ENCODE measurements around the gene KEAP1. TPM values are rescaled to one million over a fixed set of nuclear protein-coding genes. Genes with fewer than 3 reads are reported as not detected.

Gene KEAP1
- total RNA-seq, 1 experiment from 2014 or later, result 75.2 TPM

- no peak for DNase-seq (ENCODE audit: low read depth, low spot score)
- Histone ChIP-seq H3K4me2 (ENCODE audit: low read length) (no peak overlapping the region), H3K4me3 (replicated peaks in 1 of 2; ENCODE audit: low read depth in 1 of 2, low read length in 2 of 2) (no peak overlapping the region), H3K36me3 (ENCODE audit: control insufficient read depth in 1 of 2, insufficient read depth in 2 of 2, low read length in 2 of 2) (peaks cover 0 to 12% of the 10 kb centered on the region in 2 experiments; a peak in 2 of 4 replicates), H3K9me3 (ENCODE audit: control insufficient read depth in 1 of 2, insufficient read depth in 1 of 2, low read depth in 1 of 2, low read length in 2 of 2) (no peaks in the 10 kb centered on the region), H4K20me1 (ENCODE audit: insufficient read depth) (peaks cover 3% of the 10 kb centered on the region; the same call in 1 of the 2 replicates), H3K9ac (ENCODE audit: low read length) (no peak overlapping the region), H2AFZ (ENCODE audit: low read depth, low read length, poor library complexity, severe bottlenecking) (no peak overlapping the region), H3K4me1 (ENCODE audit: control insufficient read depth in 1 of 2, insufficient read depth in 2 of 2, low read length in 2 of 2) (peaks cover 0 to 15% of the 10 kb centered on the region in 2 experiments; a peak in 2 of 4 replicates), H3K27ac (ENCODE audit: low read depth, low read length) (no peak overlapping the region), H3K27me3 (ENCODE audit: insufficient read depth, low read length) (no peaks in the 10 kb centered on the region), H3K79me2 (ENCODE audit: insufficient read depth, low read length) (peaks cover 4% of the 10 kb centered on the region; the same call in 1 of the 2 replicates), H3K9me2 (ENCODE audit: insufficient read depth) (no peaks in the 10 kb centered on the region)
- CTCF ChIA-PET, result no interaction called here
- TF ChIP-seq ELF1 (IDR thresholded peaks at IDR 0.05; ENCODE audit: borderline replicate concordance, low read depth) (no peak), ZFX (IDR thresholded peaks at IDR 0.05) (no peak), FOSL1 (IDR thresholded peaks at IDR 0.05; ENCODE audit: low read depth) (no peak), EGR1 (IDR thresholded peaks at IDR 0.05; ENCODE audit: low read depth) (no peak), SIN3A (IDR thresholded peaks at IDR 0.05; ENCODE audit: low read depth) (no peak), RAD21 (IDR thresholded peaks at IDR 0.05; ENCODE audit: low read depth) (no peak), EZH2phosphoT487 (IDR thresholded peaks at IDR 0.05; ENCODE audit: borderline replicate concordance) (no peak), TCF7L2 (IDR thresholded peaks at IDR 0.05; ENCODE audit: borderline replicate concordance, extremely low read depth, insufficient read depth, insufficient read length) (no peak), ZBTB33 (IDR thresholded peaks at IDR 0.05; ENCODE audit: extremely low read depth, insufficient replicate concordance, low read length) (no peak), SRF (IDR thresholded peaks at IDR 0.05; ENCODE audit: low read depth) (no peak)
- TF ChIP-seq, protein P1, sequence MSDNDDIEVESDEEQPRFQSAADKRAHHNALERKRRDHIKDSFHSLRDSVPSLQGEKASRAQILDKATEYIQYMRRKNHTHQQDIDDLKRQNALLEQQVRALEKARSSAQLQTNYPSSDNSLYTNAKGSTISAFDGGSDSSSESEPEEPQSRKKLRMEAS (IDR thresholded peaks at IDR 0.05), result no peak
- TF ChIP-seq, protein P2, sequence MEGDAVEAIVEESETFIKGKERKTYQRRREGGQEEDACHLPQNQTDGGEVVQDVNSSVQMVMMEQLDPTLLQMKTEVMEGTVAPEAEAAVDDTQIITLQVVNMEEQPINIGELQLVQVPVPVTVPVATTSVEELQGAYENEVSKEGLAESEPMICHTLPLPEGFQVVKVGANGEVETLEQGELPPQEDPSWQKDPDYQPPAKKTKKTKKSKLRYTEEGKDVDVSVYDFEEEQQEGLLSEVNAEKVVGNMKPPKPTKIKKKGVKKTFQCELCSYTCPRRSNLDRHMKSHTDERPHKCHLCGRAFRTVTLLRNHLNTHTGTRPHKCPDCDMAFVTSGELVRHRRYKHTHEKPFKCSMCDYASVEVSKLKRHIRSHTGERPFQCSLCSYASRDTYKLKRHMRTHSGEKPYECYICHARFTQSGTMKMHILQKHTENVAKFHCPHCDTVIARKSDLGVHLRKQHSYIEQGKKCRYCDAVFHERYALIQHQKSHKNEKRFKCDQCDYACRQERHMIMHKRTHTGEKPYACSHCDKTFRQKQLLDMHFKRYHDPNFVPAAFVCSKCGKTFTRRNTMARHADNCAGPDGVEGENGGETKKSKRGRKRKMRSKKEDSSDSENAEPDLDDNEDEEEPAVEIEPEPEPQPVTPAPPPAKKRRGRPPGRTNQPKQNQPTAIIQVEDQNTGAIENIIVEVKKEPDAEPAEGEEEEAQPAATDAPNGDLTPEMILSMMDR (IDR thresholded peaks at IDR 0.05 in 2 of 3, conservative IDR thresholded peaks at IDR 0.05 in 1 of 3; ENCODE audit: borderline replicate concordance in 1 of 3, insufficient read depth in 1 of 3, low read depth in 2 of 3, low read length in 2 of 3), result no peak
- BruUV-seq (replicated peaks), result no TSS peak
- intact Hi-C loops (cut with micrococcal nuclease), result no loop called here
- ATAC-seq, result no peak
- RAD21 ChIA-PET (ENCODE audit: low non-redundant PET in 1 of 2, low total read pairs in 2 of 2, uncharacterized antibody in 2 of 2, unreplicated experiment in 2 of 2), result no interaction called here
- POLR2A ChIA-PET, result no interaction called here
Measured at GRCh38 chr19:10453852-10454251, 49.3 kb downstream of the KEAP1 start.
